ENCODE data around the gene PCDHGA2.
"Not testable (repeated sequence)": the region's sequence is repeated elsewhere in the genome, so short reads cannot be mapped to it uniquely, and the experiment has no call there.

The PCDHGA2 gene

GRCh38 chr5:141382469-141383294 lies 44.1 kb downstream of the PCDHGA2 start, which contains the start of gene PCDHGA7:
Gene PCDHGA7, plus strand, starts transcription at chr5:141382742. Its CDS starts 158 bp downstream, at chr5:141382900.
- no peak for DNase-seq

DNA sequence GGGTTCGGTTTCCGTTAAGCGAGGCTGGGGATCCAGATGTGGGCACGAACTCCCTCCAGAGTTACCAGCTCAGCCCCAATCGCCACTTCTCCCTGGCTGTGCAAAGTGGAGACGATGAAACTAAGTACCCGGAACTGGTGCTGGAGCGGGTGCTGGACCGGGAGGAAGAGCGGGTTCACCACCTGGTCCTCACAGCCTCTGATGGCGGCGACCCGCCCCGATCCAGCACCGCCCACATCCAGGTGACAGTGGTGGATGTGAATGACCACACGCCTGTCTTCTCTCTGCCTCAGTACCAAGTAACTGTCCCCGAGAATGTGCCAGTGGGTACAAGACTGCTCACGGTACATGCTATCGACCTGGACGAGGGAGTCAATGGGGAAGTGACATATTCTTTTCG lies 44.8 kb downstream of the PCDHGA2 start:
- no peak for DNase-seq

DNA sequence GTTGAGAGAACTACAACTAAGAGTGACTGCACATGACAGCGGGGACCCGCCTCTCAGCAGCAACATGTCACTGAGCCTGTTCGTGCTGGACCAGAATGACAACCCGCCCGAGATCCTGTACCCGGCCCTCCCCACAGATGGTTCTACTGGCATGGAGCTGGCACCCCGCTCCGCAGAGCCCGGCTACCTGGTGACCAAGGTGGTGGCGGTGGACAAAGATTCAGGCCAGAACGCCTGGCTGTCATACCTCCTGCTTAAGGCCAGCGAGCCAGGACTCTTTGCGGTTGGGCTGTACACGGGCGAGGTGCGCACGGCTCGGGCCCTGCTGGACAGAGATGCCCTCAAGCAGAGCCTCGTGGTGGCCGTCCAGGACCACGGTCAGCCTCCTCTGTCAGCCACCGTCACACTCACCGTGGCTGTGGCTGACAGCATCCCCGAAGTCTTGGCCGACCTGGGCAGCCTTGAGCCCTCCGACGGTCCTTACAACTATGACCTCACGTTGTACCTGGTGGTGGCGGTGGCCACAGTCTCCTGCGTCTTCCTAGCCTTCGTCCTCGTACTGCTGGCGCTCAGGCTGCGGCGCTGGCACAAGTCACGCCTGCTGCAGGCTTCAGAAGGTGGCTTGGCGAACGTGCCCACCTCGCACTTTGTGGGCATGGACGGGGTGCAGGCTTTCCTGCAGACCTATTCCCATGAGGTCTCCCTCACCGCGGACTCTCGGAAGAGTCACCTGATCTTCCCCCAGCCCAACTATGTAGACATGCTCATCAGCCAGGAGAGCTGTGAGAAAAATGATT lies 46.1 kb downstream of the PCDHGA2 start:
- no peak for DNase-seq

DNA sequence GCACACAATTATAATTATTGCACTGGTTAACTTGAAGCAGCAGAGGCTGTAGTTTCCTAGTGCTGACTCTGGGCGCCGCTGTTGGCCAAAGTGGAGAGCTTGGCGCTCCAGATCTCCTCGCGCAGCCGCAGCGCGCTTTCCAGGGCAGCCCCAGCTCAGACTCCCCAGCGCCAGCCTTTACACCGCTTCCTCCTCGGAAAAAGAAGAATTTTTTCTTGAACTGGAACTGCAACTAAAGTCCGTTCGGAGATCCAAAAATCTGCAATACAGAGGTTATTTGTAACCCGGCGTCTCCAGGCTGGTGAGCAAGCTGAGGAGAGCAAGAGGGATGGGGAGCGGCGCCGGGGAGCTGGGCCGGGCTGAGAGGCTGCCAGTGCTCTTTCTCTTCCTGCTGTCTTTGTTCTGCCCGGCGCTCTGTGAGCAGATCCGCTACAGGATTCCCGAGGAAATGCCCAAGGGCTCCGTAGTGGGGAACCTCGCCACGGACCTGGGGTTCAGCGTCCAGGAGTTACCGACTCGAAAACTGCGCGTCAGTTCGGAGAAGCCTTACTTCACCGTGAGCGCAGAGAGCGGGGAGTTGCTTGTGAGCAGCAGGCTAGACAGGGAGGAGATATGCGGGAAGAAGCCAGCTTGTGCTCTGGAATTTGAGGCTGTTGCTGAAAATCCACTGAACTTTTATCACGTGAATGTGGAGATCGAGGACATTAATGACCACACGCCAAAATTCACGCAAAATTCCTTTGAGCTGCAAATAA lies 49.2 kb downstream of the PCDHGA2 start, which contains the start of gene PCDHGB4:
TSS of gene PCDHGB4 (plus strand) at position 142 of the 755 bp plus-strand sequence. CDS start at position 329, 187 bp downstream.
- not testable (repeated sequence) for DNase-seq

GRCh38 chr5:141388661-141389060 lies 50.1 kb downstream of the PCDHGA2 start:
- no peak for DNase-seq

- DNase-seq = no peak
These were observed 50.8 kb downstream of the PCDHGA2 start for GRCh38 chr5:141389153-141390042.

GRCh38 chr5:141392429-141393198 lies 54.1 kb downstream of the PCDHGA2 start, which contains the start of gene PCDHGA8:
Gene PCDHGA8, plus strand, starts transcription at chr5:141392633. Its CDS starts 181 bp downstream, at chr5:141392814.
- DNase-seq = no peak
